ENCODE data around the gene LIN37. TPM values are rescaled to one million over a fixed set of nuclear protein-coding genes. Genes with fewer than 3 reads are reported as not detected.

Gene LIN37
- total RNA-seq, 1 donor from 2014 or later: 8.2 TPM

- ATAC-seq (no peak), DNase-seq (ENCODE audit: missing footprints) (no peak)
- intact Hi-C loops (cut with DNase I): no loop called here
Measured at GRCh38 chr19:35777086-35777841, 28.9 kb downstream of the LIN37 start.

- ATAC-seq: no peak
- DNase-seq (ENCODE audit: missing footprints): no peak
- intact Hi-C loops (cut with DNase I): no loop called here
Measured at GRCh38 chr19:35777961-35778360, 29.6 kb downstream of the LIN37 start.

- no peak for ATAC-seq
- intact Hi-C loops (cut with DNase I): no loop called here
Measured at GRCh38 chr19:35779033-35779432, 30.7 kb downstream of the LIN37 start.

DNA sequence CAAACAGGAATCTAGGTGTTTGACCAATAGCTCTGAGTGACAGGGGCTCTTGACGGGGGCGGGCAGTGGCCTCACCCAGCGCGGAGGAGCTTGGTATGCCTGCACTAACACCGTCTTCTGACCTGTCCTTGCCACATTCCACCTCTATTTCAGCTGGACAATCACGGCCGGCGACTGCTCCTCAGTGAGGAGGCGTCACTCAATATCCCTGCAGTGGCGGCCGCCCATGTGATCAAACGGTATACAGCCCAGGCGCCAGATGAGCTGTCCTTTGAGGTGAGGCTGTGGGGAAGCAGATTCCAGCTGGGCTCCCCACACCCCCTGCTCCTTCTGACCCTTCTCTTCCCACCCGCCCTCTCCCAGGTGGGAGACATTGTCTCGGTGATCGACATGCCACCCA is 31.7 kb downstream of the LIN37 start:
- DNase-seq (ENCODE audit: missing footprints): no peak
- intact Hi-C loops (cut with DNase I): no loop called here
- no peak for ATAC-seq

More at GRCh38 chr19:35779033-35779432, 30.7 kb downstream of the LIN37 start:
- DNase-seq (ENCODE audit: missing footprints): no peak

GRCh38 chr19:35780717-35781116 is 32.3 kb downstream of the LIN37 start:
- no peak for ATAC-seq
- intact Hi-C loops (cut with DNase I): no loop called here
- no peak for DNase-seq (ENCODE audit: missing footprints)

GRCh38 chr19:35781650-35782049 is 33.3 kb downstream of the LIN37 start:
- ATAC-seq (no peak), DNase-seq (ENCODE audit: missing footprints) (no peak)
- intact Hi-C loops (cut with DNase I): no loop called here

DNA sequence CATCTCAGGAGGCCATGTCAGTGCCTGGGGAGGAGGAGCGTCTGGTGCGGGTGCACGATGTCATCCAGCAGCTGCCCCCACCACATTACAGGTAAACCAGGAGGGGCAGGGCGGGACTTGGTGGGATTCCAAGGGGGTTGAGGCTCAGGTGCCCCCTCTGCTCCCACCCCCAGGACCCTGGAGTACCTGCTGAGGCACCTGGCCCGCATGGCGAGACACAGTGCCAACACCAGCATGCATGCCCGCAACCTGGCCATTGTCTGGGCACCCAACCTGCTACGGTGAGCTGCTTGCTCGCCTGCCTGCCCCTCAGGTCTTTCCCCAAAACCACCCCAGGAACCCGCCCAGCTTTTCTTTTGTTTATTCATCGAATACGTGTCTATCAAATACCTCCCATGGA is 34.2 kb downstream of the LIN37 start:
- no peak for DNase-seq (ENCODE audit: missing footprints)
- ATAC-seq: no peak
- intact Hi-C loops (cut with DNase I): no loop called here

GRCh38 chr19:35783469-35784434 is 35.4 kb downstream of the LIN37 start:
- no peak for ATAC-seq
- intact Hi-C loops (cut with DNase I): no loop called here
- DNase-seq (ENCODE audit: missing footprints): no peak

GRCh38 chr19:35784503-35785338 is 36.3 kb downstream of the LIN37 start:
- DNase-seq (ENCODE audit: missing footprints) (no peak), ATAC-seq (no peak)
- intact Hi-C loops (cut with DNase I): no loop called here

DNA sequence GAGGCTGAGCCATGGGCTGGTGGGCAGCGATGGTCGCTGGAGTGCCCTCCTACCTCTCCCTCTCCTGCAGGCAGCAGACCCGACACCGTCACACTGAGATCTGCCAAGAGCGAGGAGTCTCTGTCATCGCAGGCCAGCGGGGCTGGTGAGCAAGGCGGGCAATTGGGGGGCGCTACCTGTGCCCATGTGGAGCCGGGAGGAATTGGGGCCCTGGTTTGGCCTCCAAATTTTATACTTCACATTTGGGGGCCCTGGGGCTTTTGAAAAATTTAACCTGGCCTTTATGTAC is 36.9 kb downstream of the LIN37 start:
- intact Hi-C loops (cut with DNase I): no loop called here
- DNase-seq (ENCODE audit: missing footprints): no peak
- ATAC-seq: no peak

GRCh38 chr19:35786299-35787160 is 38.2 kb downstream of the LIN37 start:
- intact Hi-C loops (cut with DNase I): no loop called here
- ATAC-seq (no peak), DNase-seq (ENCODE audit: missing footprints) (no peak)

DNA sequence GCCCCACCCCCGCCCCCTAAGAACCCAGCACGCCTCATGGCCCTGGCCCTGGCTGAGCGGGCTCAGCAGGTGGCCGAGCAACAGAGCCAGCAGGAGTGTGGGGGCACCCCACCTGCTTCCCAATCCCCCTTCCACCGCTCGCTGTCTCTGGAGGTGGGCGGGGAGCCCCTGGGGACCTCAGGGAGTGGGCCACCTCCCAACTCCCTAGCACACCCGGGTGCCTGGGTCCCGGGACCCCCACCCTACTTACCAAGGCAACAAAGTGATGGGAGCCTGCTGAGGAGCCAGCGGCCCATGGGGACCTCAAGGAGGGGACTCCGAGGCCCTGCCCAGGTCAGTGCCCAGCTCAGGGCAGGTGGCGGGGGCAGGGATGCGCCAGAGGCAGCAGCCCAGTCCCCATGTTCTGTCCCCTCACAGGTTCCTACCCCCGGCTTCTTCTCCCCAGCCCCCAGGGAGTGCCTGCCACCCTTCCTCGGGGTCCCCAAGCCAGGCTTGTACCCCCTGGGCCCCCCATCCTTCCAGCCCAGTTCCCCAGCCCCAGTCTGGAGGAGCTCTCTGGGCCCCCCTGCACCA is 38.9 kb downstream of the LIN37 start:
- DNase-seq (ENCODE audit: missing footprints) (no peak), ATAC-seq (no peak)
- intact Hi-C loops (cut with DNase I): no loop called here

GRCh38 chr19:35788205-35788960 is 40.0 kb downstream of the LIN37 start:
- intact Hi-C loops (cut with DNase I): no loop called here
- DNase-seq (ENCODE audit: missing footprints) (no peak), ATAC-seq (no peak)

DNA sequence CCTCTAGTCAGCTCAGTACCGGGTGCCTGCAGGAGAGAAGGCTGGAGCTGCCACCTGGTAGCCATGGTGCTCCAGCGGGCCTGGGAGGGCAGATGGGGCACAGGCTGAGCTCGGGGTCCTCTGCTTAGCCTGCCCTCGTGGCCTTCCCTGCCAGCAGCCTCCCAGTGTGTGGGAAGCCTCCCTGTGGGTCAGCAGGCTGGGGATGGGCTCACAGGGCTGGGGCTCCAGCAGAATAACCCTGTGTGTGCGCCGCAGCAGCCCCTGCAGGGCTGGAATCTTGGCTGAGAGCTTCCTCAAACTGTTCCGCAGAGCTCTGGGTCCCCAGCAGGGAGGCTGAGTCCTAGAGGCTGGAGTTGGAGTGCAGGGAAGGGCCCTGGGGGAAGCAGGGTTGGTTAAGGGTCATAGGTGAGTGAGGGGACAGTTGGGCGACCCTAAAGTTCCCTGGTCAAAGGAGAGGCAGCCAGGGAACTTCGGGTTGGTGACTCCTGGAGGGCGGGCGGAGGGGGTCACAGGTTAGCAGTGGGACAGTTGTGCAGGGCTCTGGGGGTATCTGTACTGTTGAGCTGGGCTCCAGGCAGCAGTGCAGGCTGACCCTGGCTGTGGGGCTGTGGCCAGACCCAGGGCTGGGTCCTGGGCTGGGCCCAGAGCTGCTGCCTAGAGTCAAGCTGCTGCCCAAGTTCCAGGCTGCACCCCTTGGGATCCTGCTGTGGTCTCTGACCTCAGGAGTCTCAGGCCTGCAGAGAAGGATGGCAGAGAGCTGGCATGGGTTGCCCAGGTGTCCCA is 41.0 kb downstream of the LIN37 start:
- ATAC-seq (no peak), DNase-seq (ENCODE audit: missing footprints) (no peak)
- intact Hi-C loops (cut with DNase I): no loop called here

GRCh38 chr19:35789978-35790944 is 41.9 kb downstream of the LIN37 start:
- intact Hi-C loops (cut with DNase I): no loop called here
- ATAC-seq (no peak), DNase-seq (ENCODE audit: missing footprints) (no peak)
